ENCODE results near the gene SHISA5. TPM values are rescaled to one million over a fixed set of nuclear protein-coding genes. Genes with fewer than 3 reads are reported as not detected.
A peak's percentile ranks its signal among the peaks of the same experiment; 100 is the strongest.

SHISA5 gene
- total and polyA plus RNA-seq, 4 donors: 40.7 to 104 (median 75.8) TPM

GRCh38 chr3:48478626-48479555, 25.1 kb downstream of the SHISA5 start:
- H3K4me1 ChIP-seq (ENCODE audit: control insufficient read depth in 4 of 4, insufficient read depth in 4 of 4, low read length in 3 of 4): no peaks in the 10 kb centered on the region
- H3K4me3 ChIP-seq (ENCODE audit: low read depth in 1 of 3, low read length in 3 of 3): peak overlapping the region in 1 of 3 donors; percentile 2
- H3K27ac ChIP-seq (ENCODE audit: low read depth in 1 of 2, low read length in 2 of 2): peak overlapping the region in 1 of 2 donors; percentile 46
- H3K9me3 ChIP-seq (ENCODE audit: control insufficient read depth in 4 of 4, low read length in 3 of 4): no peaks in the 10 kb centered on the region
- TF ChIP-seq SP1 (IDR thresholded peaks at IDR 0.05) (no peak), FOXA2 (IDR thresholded peaks at IDR 0.05) (no peak), TAF1 (conservative IDR thresholded peaks at IDR 0.05) (no peak), JUND (IDR thresholded peaks at IDR 0.05) (no peak), ZBTB33 (IDR thresholded peaks at IDR 0.05) (no peak), RXRA (IDR thresholded peaks at IDR 0.05) (no peak), FOXA1 (IDR thresholded peaks at IDR 0.05) (no peak), HNF4G (IDR thresholded peaks at IDR 0.05) (no peak), REST (IDR thresholded peaks at IDR 0.05) (no peak), MAX (IDR thresholded peaks at IDR 0.05) (no peak), RAD21 (IDR thresholded peaks at IDR 0.05) (no peak), ATF3 (IDR thresholded peaks at IDR 0.05) (no peak), HNF4A (conservative IDR thresholded peaks at IDR 0.05) (no peak)
- no peaks in the 10 kb centered on the region for H3K27me3 ChIP-seq (ENCODE audit: control insufficient read depth in 4 of 4, insufficient read depth in 4 of 4, low read length in 3 of 4)
- 74% methylated on average over 19 of the region's 19 CpGs for WGBS
- no peak for DNase-seq (ENCODE audit: low spot score)
- no peaks in the 10 kb centered on the region for H3K36me3 ChIP-seq (ENCODE audit: control insufficient read depth in 4 of 4, insufficient read depth in 3 of 4, low read depth in 1 of 4, low read length in 3 of 4)
- no peak overlapping the region for H3K9ac ChIP-seq (ENCODE audit: low read depth in 1 of 2, low read length in 2 of 2)

- Histone ChIP-seq H3K4me1 (ENCODE audit: control insufficient read depth in 4 of 4, insufficient read depth in 4 of 4, low read length in 3 of 4) (peaks cover 2 to 7% (median 5%) of the 10 kb centered on the region in 4 donors), H3K27me3 (ENCODE audit: control insufficient read depth in 4 of 4, insufficient read depth in 4 of 4, low read length in 3 of 4) (no peaks in the 10 kb centered on the region), H3K36me3 (ENCODE audit: control insufficient read depth in 4 of 4, insufficient read depth in 3 of 4, low read depth in 1 of 4, low read length in 3 of 4) (no peaks in the 10 kb centered on the region), H3K27ac (ENCODE audit: low read depth in 1 of 2, low read length in 2 of 2) (peak overlapping the region in 1 of 2 donors; percentile 46), H3K4me3 (ENCODE audit: low read depth in 1 of 3, low read length in 3 of 3) (no peak overlapping the region), H3K9ac (ENCODE audit: low read depth in 1 of 2, low read length in 2 of 2) (no peak overlapping the region), H3K9me3 (ENCODE audit: control insufficient read depth in 4 of 4, low read length in 3 of 4) (no peaks in the 10 kb centered on the region)
- no peak for DNase-seq (ENCODE audit: low spot score)
- TF ChIP-seq YY1 (IDR thresholded peaks at IDR 0.05) (no peak), SP1 (IDR thresholded peaks at IDR 0.05) (no peak), RXRA (IDR thresholded peaks at IDR 0.05) (no peak), ATF3 (IDR thresholded peaks at IDR 0.05) (no peak), GABPA (IDR thresholded peaks at IDR 0.05 in 1 of 2, conservative IDR thresholded peaks at IDR 0.05 in 1 of 2) (no peak), FOXA2 (IDR thresholded peaks at IDR 0.05) (no peak), EGR1 (IDR thresholded peaks at IDR 0.05; ENCODE audit: low read depth in 2 of 2) (no peak), HNF4G (IDR thresholded peaks at IDR 0.05) (no peak), REST (IDR thresholded peaks at IDR 0.05) (no peak), TAF1 (conservative IDR thresholded peaks at IDR 0.05) (no peak)
- WGBS: 87% methylated on average over 9 of the region's 9 CpGs
Observed at GRCh38 chr3:48477959-48478520, 25.9 kb downstream of the SHISA5 start.
